ENCODE results near the gene GTF2E1.

DNA sequence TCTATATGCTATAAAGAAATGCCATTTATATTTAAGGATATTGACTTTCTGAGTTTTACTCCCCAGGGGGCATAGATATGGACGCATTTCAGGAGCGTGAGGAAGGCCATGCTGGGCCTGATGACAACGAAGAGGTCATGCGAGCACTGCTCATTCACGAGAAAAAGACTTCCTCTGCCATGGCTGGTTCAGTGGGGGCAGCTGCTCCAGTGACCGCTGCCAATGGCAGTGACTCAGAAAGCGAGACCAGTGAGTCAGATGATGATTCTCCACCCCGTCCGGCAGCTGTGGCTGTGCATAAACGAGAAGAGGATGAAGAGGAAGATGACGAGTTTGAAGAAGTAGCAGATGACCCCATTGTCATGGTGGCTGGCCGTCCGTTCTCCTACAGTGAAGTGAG, 38.4 kb downstream of the GTF2E1 start:
- TF ChIP-seq, protein P1, sequence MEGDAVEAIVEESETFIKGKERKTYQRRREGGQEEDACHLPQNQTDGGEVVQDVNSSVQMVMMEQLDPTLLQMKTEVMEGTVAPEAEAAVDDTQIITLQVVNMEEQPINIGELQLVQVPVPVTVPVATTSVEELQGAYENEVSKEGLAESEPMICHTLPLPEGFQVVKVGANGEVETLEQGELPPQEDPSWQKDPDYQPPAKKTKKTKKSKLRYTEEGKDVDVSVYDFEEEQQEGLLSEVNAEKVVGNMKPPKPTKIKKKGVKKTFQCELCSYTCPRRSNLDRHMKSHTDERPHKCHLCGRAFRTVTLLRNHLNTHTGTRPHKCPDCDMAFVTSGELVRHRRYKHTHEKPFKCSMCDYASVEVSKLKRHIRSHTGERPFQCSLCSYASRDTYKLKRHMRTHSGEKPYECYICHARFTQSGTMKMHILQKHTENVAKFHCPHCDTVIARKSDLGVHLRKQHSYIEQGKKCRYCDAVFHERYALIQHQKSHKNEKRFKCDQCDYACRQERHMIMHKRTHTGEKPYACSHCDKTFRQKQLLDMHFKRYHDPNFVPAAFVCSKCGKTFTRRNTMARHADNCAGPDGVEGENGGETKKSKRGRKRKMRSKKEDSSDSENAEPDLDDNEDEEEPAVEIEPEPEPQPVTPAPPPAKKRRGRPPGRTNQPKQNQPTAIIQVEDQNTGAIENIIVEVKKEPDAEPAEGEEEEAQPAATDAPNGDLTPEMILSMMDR (IDR thresholded peaks at IDR 0.05 in 8 of 11, conservative IDR thresholded peaks at IDR 0.05 in 3 of 11) = no peak
- TF ChIP-seq POLR2A (IDR thresholded peaks at IDR 0.05) (no peak), POLR2AphosphoS5 (IDR thresholded peaks at IDR 0.05) (no peak)

Measured in spleen (tissue), 7 donors.